OCI-LY7 (cell line): ENCODE measurements around the gene TPRG1. TPM values are rescaled to one million over a fixed set of nuclear protein-coding genes. Genes with fewer than 3 reads are reported as not detected.

ENCODE experiments used
- BruUV-seq: library from RNA; stranded (reverse); fragments of 400-500 nt; replicated peaks from 2 replicates; lab custom pipeline; 2021; lab: Mats Ljungman, UMichigan
- CTCF ChIA-PET: fragments of 300-600 bp; sonication (Branson Sonifier 250); formaldehyde crosslinking; loops from one replicate; lab custom pipeline; 2022; ENCODE audit warnings: antibody characterized with exemption; ENCODE audit not compliant: unreplicated experiment; lab: Charles Lee
- POLR2A ChIA-PET: fragments of 300-600 bp; sonication (Branson Sonifier 250); formaldehyde crosslinking; loops from one replicate; lab custom pipeline; 2022; ENCODE audit warnings: antibody characterized with exemption; lab: Charles Lee
- DNase-seq: peaks from one replicate; pipeline ENCODE4 v3.0.0-alpha.2; 2015; ENCODE audit warnings: low spot score
- H2AFZ ChIP-seq: fragments of 200-600 bp; sonication (generic), shearing (Covaris generic); 2 replicates; pipeline ENCODE4 v1.6.1; 2014; ENCODE audit warnings: mild to moderate bottlenecking, antibody characterized with exemption, low read length, moderate library complexity
- H3K27ac ChIP-seq: fragments of 200-600 bp; sonication (generic); 2 replicates; pipeline ENCODE4 v1.5.1; 2014; ENCODE audit warnings: mixed run types, low read depth, mild to moderate bottlenecking, moderate library complexity, low read length, inconsistent platforms; ENCODE audit not compliant: poor library complexity, severe bottlenecking
- H3K36me3 ChIP-seq: fragments of 200-600 bp; sonication (generic); 2 replicates; pipeline ENCODE4 v1.6.1; 2014; ENCODE audit warnings: mild to moderate bottlenecking, antibody characterized with exemption, low read length, moderate library complexity, mixed read lengths; ENCODE audit not compliant: insufficient read depth
- H3K4me1 ChIP-seq: fragments of 200-600 bp; sonication (generic); 2 replicates; pipeline ENCODE4 v1.5.1; 2014; ENCODE audit warnings: mild to moderate bottlenecking, low read length; ENCODE audit not compliant: insufficient read depth, poor library complexity, severe bottlenecking
- H3K4me2 ChIP-seq: fragments of 200-600 bp; sonication (generic); 2 replicates; pipeline ENCODE4 v1.6.1; 2014; ENCODE audit warnings: mild to moderate bottlenecking, low read length
- H3K4me3 ChIP-seq: fragments of 200-600 bp; sonication (generic); 2 replicates; pipeline ENCODE4 v1.5.1; 2014; ENCODE audit warnings: mild to moderate bottlenecking, low read depth, low read length; ENCODE audit not compliant: poor library complexity, severe bottlenecking
- H3K79me2 ChIP-seq: fragments of 200-600 bp; sonication (generic); 2 replicates; pipeline ENCODE4 v1.6.1; 2016; ENCODE audit warnings: low read depth, mild to moderate bottlenecking, low read length, moderate library complexity, mixed read lengths; ENCODE audit not compliant: insufficient read depth
- H3K9me2 ChIP-seq: fragments of 200-600 bp; sonication (generic); 2 replicates; pipeline ENCODE4 v1.6.1; 2016; ENCODE audit warnings: mild to moderate bottlenecking, low read length, mixed read lengths; ENCODE audit not compliant: insufficient read depth
- H3K9me3 ChIP-seq: fragments of 200-600 bp; sonication (generic); 2 replicates; pipeline ENCODE4 v1.6.1; 2014; ENCODE audit warnings: mild to moderate bottlenecking, mixed run types, low read length, mixed read lengths
- H4K20me1 ChIP-seq: fragments of 200-600 bp; sonication (generic); 2 replicates; pipeline ENCODE4 v1.6.1; 2014; ENCODE audit warnings: mild to moderate bottlenecking, antibody characterized with exemption, low read length, moderate library complexity, mixed read lengths; ENCODE audit not compliant: insufficient read depth
- EZH2phosphoT487 ChIP-seq: fragments of 200-600 bp; sonication (generic); IDR thresholded peaks from 2 replicates; pipeline ENCODE4 v1.6.1; 2018; ENCODE audit warnings: low read depth, borderline replicate concordance, mild to moderate bottlenecking, mixed run types, antibody characterized with exemption, low read length, moderate library complexity, mixed read lengths
- intact Hi-C: fragments of 100-400 bp; cut with micrococcal nuclease; formaldehyde crosslinking; loops from one replicate; pipeline ENCODE4 v1.10.0; 2022; ENCODE audit not compliant: unreplicated experiment
- total RNA-seq, 2 experiments: library from RNA; depleted of rRNA in 1 of 2; stranded (reverse); fragments of >200 nt in 1 of 2; shearing (Covaris generic) in 1 of 2; gene quantifications; 2 replicates each; pipeline ENCODE4 v1.2.3, GENCODE V29; 2014 to 2022
- TF ChIP-seq, protein P1 (sequence below): fragments of 200-600 bp; sonication (generic); conservative IDR thresholded peaks from 2 replicates; pipeline ENCODE4 v1.5.1; 2014; ENCODE audit warnings: mild to moderate bottlenecking, antibody characterized with exemption, low read length, moderate library complexity, mixed read lengths

The TPRG1 gene
- total RNA-seq, 2 experiments from 2014 or later, result 0.92 TPM; not detected in 1

DNA sequence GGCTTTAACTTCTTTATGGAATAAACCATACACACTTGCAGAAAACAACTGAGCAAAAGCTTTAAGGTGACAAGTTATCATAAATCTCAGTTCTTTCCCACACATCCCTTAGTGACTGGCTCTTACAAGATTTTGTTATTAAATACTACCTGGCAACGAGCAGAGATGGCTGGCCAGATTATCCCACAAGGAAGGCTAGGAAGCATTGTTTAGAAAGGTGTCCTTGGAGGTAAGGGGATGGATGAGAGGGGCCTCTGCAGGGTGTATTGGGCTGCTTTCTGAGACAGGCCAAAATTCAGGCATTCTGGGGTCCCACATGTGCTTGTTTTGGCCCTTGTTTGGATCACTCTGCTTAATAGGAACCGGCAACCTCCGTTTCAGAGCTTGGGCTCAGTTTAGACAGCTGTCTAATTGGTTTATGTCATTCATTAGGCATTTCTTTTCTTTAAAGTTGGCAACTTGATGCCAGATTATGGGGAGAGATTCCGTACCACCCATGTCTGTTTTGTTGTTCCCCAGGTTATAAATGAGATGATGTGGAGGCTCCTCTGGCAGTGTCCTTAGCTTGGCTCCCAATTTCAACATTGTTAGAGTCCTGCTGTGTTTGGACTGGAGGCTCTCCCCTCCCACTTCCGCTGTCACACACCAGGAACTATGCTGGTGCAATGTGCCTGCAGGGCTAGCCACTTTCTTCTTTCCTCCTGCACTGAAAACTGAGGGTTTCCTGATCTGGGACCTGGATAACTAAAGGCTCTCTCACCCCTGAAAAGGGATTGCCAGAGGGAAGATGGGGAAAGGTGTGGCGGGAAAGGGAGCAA, 121.1 kb downstream of the TPRG1 start:
- intact Hi-C loops, result no loop called here
- Histone ChIP-seq H4K20me1 (no peaks in the 10 kb centered on the region), H3K27ac (no peak overlapping the region), H3K4me3 (no peak overlapping the region), H3K36me3 (no peaks in the 10 kb centered on the region), H3K4me1 (peaks cover 21% of the 10 kb centered on the region), H2AFZ (no peak overlapping the region), H3K4me2 (no peak overlapping the region), H3K79me2 (no peaks in the 10 kb centered on the region), H3K9me3 (no peaks in the 10 kb centered on the region), H3K9me2 (no peaks in the 10 kb centered on the region)
- no peak for DNase-seq
- ChIA-PET POLR2A (interaction anchor here (0.7 to 1.0 kb wide), 4 partner anchors 14 to 387 kb away, joined by 3 to 5 read pairs (median 3); no protein-coding TSS in a partner anchor), CTCF (no interaction called here)
- TF ChIP-seq, protein P1, sequence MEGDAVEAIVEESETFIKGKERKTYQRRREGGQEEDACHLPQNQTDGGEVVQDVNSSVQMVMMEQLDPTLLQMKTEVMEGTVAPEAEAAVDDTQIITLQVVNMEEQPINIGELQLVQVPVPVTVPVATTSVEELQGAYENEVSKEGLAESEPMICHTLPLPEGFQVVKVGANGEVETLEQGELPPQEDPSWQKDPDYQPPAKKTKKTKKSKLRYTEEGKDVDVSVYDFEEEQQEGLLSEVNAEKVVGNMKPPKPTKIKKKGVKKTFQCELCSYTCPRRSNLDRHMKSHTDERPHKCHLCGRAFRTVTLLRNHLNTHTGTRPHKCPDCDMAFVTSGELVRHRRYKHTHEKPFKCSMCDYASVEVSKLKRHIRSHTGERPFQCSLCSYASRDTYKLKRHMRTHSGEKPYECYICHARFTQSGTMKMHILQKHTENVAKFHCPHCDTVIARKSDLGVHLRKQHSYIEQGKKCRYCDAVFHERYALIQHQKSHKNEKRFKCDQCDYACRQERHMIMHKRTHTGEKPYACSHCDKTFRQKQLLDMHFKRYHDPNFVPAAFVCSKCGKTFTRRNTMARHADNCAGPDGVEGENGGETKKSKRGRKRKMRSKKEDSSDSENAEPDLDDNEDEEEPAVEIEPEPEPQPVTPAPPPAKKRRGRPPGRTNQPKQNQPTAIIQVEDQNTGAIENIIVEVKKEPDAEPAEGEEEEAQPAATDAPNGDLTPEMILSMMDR, result no peak
- no peak for TF ChIP-seq EZH2phosphoT487
- BruUV-seq, result no TSS peak

DNA sequence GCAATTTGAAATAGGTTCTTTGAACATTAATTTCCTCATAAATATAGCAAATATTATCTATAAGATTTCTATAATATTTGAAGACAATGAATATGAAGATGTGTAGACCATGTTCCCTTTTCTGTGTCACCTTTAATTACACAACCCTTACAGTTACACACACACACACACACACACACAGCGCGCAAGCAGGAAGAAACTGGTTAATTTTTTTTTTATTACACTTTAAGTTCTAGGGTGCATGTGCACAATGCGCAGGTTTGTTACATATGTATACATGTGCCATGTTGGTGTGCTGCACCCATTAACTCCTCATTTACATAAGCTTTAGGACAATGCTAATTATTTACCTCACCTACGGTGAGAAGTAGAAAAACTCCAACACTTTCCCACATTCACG, 122.9 kb downstream of the TPRG1 start:
- BruUV-seq, result no TSS peak
- no peaks in the 10 kb centered on the region for H3K79me2 ChIP-seq
- H3K4me2 ChIP-seq, result no peak overlapping the region
- H4K20me1 ChIP-seq, result no peaks in the 10 kb centered on the region
- no peak overlapping the region for H2AFZ ChIP-seq
- no peak overlapping the region for H3K27ac ChIP-seq
- ChIA-PET POLR2A (interaction anchor here (0.7 kb wide), 1 partner anchor 10 kb away, joined by 3 read pairs; no protein-coding TSS in a partner anchor), CTCF (no interaction called here)
- no peak for TF ChIP-seq EZH2phosphoT487
- TF ChIP-seq, protein P1, result no peak
- H3K4me1 ChIP-seq, result peaks cover 3% of the 10 kb centered on the region
- H3K4me3 ChIP-seq, result no peak overlapping the region
- H3K36me3 ChIP-seq, result no peaks in the 10 kb centered on the region
- no peaks in the 10 kb centered on the region for H3K9me2 ChIP-seq
- no peaks in the 10 kb centered on the region for H3K9me3 ChIP-seq
- DNase-seq, result no peak
- intact Hi-C loops, result no loop called here

DNA sequence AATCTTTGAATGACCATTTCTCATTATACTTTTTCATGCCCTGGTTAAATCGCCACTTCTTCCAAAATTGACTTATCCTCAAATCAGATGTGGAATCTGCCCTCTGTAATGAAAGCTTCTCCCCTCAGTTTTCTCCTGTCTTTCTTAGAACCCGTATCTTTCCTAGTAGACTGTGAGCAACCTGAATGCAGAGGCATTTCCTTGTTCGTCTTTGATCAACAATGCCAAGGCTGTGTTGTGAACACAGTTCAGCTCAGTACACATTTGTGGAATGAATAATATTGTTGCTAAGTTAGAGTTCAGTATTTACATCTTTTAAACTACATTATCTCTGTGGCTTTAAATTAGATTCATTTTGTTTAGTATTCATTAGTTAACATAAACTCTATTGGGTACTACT, 123.3 kb downstream of the TPRG1 start:
- Histone ChIP-seq H3K4me2 (no peak overlapping the region), H3K9me3 (no peaks in the 10 kb centered on the region), H4K20me1 (no peaks in the 10 kb centered on the region), H3K9me2 (no peaks in the 10 kb centered on the region), H3K79me2 (no peaks in the 10 kb centered on the region), H3K4me1 (no peaks in the 10 kb centered on the region), H3K27ac (no peak overlapping the region), H3K36me3 (no peaks in the 10 kb centered on the region), H2AFZ (no peak overlapping the region), H3K4me3 (no peak overlapping the region)
- DNase-seq, result no peak
- BruUV-seq, result no TSS peak
- no peak for TF ChIP-seq EZH2phosphoT487
- TF ChIP-seq, protein P1, result no peak
- ChIA-PET POLR2A (interaction anchor here (0.7 to 1.3 kb wide), 2 partner anchors 10 to 21 kb away, joined by 3 read pairs; no protein-coding TSS in a partner anchor), CTCF (no interaction called here)
- intact Hi-C loops, result no loop called here
